ENCODE measurements around the gene RAD23A.

Gene RAD23A

DNA sequence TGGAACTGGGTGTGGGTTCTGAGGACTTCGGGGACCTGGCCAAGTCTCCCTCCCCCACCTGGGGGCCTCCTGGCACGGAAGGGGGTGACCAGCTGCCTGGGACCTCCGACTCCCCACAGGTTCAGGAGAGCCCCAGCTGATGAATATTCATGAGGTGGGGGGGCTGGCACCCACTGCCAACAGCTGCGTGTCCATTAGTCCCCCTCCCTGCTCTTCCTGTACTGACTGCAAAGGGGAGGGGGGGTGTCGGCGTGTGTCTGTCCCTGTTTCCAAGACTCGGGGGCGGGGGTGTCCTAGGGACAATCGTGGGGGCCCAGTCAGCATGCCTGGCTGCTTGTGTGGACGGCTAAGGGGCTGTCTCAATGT is 39.0 kb downstream of the RAD23A start:
- peak; percentile 5 for ATAC-seq

DNA sequence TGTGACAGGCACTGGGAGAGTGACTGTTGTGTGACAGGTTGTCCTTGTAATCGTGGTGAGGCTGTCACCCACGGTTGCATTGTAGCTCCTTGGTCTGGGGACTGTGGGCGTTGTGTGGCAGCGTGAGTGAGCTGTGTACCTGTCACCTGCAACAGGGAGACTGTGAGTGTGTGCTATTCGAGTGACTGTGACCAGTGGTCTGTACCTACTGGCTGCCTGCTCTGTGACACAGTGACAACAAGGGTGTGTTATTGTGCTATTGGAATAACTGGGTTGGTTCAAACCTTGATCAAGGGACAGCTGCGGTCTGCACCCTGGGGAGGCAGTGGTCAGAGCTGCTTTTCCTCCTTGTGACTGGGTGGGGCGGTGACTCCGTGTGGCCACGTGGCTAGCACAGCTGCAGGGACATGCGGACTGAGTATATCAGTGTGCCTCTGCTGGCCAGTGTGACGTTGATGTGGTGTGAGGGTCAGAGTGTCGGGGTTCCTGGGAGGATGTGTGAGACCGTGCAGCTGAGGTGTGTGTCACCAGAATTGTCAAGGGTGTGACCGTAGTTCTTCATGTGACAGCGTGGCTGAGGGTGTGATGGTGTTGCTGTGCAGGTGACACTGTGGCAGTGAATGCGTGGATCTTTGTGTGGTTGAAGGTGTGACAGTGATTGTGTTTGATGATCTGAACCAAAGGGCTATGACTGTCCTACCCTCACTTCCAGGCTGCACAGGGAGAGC is 39.6 kb downstream of the RAD23A start:
- DNase-seq (no peak), ATAC-seq (peak; percentile 28)

More for the DNA sequence above, 39.0 kb downstream of the RAD23A start:
- DNase-seq: no peak

DNA sequence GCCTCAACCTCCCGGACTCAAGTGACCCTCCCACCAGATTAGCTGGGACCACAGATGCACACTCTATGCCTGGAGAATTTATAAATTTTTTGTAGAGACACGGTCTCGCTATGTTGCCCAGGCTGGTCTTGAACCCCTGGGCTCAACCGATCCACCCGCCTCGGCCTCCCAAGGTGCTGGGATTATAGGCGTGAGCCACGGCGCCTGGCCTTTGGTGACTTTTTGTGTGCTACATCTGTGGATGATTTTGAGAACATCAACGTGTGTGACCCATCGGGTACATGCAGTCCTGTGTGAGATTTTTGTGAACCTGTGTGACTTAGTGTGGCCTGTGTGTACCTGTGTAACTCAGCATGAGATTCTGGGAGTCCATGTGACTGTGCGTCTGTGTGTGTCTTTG is 41.1 kb downstream of the RAD23A start:
- ATAC-seq (no peak), DNase-seq (no peak)

DNA sequence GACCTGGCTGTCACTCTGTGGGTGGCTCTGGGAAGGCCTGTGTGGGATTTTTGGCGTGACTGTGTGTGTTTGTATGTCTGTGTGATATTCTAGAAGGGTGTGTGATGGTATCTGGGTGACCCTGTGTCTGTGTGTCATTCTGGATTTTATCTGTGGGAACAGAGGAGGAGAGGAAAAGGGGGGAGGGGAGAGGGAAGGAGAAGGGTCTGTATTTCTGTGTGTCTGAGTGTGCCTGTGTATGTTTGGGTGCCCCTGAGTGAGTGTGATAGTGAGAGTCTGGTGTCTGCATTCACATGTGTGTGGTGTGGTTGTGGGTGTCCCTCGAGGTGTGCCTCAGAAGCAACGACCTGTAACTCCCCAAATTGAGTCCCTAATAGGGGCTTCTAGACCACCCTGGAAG is 41.5 kb downstream of the RAD23A start:
- no peak for ATAC-seq
- no peak for DNase-seq

DNA sequence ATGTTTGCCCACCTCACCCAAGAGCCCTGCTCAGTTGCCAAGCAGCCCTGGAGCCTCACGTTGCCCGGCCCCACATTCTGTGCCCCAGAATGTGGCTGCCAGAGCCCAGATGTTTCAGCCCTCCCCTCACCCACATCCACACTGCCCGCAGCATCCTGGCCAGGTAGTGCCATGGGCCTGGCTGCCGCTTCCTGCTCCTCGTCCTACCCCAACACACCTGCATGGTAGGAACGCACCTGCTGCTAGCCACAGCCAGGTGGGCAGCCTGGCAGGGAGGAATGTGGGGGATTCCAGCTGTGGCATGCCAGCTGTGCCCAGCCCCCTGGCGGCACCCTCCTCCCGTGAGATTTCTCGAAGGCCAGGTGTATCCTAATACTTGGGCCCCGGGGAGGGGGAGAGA is 42.1 kb downstream of the RAD23A start:
- no peak for ATAC-seq

DNA sequence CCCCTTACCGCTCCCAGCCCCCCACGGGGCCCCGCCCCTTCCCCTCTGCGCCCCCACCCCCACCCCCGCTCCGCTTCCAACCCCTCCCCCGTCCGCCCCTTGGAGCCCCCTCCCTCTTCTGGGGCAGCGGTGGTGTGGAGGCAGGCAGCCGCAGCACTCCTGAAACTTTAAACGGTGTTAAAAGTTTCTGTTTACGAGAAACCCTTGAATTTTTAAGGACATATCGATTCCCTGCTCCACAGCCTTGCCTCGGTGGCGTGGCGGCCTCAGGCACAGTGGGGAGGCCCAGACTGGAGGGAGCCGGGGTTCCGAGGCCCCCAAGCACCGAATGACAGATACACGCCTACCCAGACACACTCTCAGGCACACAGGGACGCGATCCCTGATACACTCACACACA is 44.8 kb downstream of the RAD23A start:
- DNase-seq: no peak

More for the DNA sequence above, 42.1 kb downstream of the RAD23A start:
- DNase-seq: no peak

DNA sequence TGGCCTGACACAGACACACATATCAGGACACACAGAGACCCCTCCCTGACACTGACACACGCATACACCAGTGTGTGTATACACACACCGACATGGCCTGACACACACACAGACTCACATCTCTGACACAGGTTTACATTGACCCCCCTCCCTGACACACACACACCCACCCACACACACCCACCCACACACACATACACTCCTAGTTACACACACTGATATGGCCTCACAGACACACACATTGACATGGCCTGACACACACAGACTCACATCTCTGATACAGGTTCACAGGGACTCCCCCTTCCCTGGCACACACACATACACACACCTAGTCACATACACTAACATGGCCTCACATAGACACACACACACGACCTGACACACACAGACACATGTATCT is 45.2 kb downstream of the RAD23A start:
- no peak for DNase-seq

More for the DNA sequence above, 44.8 kb downstream of the RAD23A start:
- no peak for ATAC-seq

DNA sequence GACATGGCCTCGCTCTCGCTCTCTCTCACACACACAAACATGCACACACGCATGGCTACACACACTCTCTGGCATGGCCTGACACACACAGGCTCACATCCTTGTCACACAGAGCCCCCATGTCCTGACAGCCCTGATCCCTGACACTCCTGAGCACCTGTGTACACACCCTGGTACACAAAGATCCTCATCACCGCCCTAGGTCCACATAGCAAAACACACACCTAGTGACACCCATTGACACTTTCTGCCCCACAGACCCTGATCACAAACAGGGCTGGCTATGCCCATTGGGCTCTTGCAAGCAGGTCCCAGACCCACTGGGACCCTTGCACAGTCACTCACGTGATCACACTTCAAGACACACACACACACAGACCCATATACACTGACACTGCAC is 45.6 kb downstream of the RAD23A start:
- ATAC-seq: no peak
- no peak for DNase-seq

More for the DNA sequence above, 45.2 kb downstream of the RAD23A start:
- no peak for ATAC-seq

DNA sequence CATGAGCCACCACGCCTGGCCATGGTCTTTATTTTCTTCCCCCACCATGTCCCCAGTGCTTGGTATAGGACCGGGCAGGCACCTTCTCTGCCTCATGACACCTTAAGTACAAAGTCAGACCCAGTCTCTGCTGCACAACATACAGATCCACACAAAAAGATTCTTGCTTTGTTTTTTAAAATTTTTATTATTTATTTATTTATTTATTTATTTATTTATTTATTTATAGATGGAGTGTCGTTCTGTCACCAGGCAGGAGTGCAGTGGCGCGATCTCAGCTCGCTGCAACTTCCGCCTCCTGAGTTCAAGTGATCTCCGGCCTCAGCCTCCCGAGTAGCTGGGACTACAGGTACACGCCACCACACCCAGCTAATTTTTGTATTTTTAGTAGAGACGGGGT is 47.1 kb downstream of the RAD23A start:
- DNase-seq: no peak
- no peak for ATAC-seq

DNA sequence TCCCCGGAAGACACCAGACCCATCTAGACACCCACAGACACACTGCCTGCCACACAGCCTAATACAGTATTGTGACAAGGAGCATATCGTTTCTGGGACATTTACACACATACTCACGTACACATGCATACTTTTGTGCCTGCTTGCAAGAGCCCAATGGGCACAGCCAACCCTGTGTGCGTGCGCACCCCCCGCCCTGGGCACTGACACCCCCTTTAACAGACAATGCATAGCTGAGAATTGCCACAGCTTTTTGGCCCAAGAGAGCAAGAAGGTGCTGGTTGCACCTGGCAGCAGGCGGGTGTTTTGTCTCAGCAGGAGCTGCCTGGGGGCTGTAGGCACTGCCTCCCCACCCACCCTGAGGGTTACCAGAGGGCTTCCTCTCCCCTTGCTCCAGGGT is 47.9 kb downstream of the RAD23A start:
- no peak for DNase-seq
- no peak for ATAC-seq

DNA sequence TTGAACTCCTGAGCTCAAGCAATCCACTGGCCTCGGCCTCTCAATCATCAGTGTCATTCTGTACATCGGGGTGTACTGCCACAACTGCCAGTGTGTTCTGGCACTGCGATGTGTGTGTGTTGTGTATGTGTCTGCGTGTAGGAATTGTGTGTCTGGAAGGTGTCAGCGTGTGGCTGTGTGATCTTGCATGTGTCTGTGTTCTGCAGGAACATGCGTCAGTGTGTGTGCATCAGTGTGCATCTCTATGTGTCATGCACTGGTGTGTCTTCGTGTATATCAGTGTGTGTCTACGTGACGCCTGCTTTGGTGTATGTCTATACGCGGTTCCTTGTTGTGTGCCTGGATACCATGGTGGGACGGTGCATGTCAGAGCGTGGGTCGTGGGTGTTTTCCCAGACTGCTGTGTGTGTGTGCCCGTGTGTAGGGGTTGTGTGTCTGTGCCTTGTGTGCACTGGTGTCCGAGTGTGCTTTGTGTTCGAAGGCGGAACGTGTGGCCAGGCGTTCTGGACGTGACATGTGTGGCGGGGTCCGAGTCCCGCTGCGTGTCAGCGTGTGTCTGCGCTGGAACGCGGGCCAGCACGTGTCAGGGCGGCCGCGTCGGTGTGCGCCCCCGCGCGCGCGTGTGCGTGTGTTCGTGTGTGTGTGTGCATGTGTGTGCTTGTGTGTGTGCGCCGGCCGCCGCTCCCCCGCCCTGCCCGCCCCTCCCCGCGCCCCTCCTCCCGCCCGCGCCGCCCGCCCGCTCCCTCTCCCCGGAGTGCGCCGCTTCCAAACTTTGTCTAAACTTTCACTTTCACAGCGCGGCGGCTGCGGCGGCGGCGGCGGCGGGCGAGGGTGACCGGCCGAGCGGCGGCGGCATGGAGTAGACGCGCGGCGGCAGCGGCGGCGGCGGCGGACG is 49.3 kb downstream of the RAD23A start, which contains the start of gene NFIX:
Gene NFIX, plus strand, starts transcription at position 775 of the 895 bp plus-strand sequence. CDS start 363 bp downstream, outside the sequence.
- peak; percentile 67 for DNase-seq
- ATAC-seq: no peak

DNA sequence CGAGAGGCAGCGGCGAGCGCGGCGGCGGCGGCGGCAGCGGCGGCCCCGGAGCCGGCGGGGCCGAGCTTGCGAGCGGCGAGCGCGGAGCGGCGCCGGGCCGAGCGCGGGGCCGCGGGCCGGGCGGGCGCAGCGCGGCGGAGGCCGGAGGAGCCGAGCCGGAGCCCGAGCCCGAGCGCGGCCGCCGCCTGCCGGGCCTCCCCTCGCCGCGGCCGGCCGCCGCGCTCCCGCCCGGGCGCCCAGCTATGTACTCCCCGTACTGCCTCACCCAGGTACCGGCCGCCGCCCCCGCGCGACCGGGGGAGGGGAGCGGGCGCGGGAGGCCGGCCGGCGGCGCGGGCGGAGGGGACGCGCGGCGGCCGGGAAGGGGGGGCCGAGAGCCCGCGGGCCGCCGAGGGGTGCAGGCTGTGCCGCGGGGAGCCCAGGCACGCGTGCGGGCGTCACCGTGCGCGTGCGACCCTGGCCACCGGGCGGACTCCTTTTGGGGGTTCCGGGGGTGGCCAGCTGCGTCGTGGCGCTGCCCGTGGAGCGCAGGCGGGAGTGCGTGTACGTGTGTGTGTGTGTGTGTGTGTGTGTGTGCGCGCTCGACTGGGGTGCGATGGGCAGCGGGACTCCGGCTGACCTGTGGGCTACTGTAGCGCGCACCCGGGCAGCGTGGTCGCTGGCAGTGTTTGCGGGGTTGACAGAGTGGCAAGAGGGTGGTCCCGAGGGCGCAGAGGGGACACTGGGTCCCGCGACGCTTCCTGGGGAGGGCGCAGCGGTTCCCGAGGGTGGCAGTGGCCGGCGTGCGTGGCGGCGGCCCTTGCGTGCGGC is 50.1 kb downstream of the RAD23A start:
- DNase-seq: no peak
- peak; percentile 20 for ATAC-seq

DNA sequence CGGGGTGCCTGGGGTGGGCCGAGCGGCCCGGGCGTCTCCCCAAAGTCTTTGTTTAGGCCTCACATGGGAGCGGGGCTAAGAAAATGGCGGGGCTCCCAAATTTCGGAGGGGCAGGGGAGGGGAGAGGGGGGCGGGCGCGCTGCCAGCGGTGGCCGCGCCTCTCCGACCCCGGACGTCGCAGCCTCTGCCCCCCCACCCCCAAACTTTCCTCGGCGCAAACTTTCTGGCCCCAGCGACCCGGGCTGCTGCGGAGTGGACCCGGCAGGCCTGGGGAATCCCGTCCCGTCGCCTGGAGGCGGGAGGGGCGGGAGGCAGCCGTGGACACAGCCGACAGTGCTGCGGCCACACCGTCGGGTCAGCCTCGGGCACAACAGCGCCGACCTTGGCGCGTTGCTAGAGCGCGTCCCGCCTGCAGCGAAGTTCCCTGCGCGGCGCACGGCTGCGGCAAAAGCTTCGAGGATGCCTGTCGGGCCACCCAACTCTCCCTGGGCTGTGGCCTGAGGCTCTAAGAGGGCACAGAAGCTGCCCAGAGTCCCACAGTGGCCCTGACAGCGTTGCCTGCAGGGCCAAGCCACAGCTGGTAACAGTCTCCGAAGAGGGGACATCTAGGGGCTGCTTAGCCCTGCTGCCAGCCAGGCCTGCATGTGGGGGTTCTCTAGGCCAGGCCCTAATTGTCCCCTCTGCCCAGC is 50.9 kb downstream of the RAD23A start:
- DNase-seq (no peak), ATAC-seq (peak; percentile 12)

DNA sequence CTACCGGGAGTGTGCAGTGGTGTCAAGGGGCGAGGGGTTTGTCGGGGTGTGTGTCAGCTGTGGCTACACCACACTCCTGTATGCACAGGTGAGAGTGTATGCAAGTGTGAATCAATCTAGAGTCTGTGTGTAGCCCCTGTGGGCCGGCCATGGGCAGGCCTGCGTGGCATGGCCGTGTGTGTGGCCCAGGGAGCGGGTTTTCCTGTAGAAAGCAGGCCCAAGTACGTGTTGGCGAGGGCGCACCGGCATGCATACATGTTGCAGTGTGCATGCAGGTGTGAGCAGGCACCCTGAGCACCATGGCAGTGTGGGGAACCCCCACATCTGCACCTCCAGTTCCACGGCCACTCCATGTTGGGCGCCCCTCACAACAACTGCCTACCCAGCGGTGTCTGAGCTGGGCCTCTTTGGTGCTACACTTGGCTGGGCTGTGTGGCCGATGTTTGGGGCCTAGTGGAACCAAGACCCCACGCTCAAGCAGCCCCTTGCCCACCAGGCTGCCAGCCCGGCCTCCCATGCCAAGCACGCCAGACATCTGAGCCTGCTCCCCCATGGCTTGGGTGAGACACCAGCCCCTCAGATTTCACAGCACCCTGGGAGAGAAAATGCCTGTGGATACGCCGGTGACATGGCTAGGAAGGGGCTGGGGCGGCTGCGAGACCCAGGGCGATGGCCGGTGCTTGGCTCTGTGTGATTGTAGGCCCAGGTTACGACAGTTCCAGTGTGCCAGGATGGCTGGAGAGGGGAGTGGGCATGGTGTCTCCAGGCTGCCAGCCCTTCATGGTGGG is 51.7 kb downstream of the RAD23A start:
- ATAC-seq (no peak), DNase-seq (no peak)

DNA sequence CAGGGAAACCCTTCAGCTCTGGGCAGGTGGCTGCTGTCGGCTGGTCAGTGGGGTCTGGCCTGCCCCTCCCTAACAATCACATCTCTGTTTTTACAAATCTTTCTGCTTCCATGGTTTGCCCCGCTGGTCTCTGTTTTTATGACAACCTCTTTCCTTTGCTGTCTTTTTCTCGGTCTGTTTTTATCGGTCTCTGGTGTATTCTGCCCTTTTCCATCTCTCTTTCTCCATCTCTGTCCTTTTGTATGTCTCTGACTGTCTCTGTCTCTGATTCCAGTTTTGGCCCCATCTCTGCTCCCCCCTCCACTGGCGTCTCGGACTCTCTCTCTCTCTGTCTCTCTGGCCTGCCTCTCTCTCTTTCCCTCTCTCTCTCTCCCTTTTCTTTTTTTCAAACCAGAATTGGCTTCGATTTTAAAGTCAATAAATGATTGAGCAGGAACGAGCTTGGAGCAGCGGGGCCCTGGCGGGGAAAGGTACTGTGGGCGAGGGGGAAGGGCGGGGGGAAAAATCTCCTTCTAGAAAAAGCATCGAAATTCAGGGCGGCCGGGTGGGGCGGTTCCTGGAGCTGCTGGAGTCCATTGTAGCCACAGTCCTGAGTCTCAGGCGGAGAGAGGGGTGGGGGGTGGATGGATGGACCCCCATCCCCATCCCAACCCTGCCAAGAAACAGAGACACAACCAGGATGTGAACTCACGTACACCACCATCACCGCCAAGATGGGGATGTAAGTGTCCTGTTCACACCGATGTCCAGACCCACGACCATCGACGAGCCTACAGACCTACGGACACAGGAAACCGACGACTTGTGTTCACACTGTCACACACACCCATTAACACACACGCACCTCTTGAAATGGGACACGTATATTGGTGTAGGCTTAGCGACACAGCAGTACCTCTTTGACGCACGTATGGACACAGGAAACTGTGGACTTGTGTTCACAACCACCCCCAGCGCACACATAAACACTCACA is 52.6 kb downstream of the RAD23A start:
- no peak for ATAC-seq
- no peak for DNase-seq

DNA sequence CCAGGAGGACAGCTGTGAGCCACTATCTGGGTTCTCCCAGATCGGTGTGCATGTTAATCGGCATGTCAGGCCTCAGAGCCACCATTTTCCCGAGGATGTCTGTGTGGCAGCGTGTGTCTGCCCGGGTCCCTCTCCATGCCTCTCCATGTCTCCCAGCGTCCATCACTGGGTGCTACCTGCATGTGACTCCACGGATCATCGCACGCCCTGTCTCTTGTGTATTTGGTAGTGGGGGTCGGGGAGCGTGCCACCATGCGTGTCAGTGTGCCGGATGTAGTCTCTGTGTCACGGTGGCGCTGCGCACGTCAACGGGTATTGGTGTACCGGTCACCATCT is 55.5 kb downstream of the RAD23A start:
- DNase-seq (no peak), ATAC-seq (no peak)

DNA sequence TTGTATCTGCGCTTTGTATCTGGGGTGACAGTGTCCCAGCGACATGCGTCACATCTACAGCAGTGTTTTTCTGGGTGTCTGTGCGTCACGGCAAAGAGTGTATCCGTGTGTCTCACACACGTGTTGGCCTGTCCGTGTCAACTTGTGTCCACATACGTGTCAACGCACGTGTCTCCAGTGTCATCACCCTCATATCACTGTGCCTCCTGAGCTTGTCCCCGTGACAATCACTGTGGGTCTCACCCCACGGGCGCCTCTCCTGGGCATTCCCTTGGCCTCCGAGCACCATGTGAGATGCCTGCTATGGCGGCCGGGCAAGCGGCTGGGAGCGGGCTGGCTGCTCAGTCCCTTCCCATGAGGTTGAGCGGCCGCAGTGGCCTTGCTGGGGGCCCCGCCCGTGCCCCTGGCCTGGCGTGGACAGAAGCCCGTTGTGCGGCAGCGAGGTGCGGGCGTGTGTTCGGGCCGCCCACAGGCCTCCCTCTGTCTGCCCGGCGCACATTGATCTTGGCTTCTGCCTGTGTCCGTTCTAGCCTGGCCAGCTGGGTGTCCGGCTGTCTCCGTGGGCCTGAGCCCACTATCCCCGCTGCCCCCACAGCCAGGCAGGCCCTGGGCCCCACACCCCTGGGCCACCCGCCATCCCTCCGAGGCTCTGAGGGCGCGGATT is 56.0 kb downstream of the RAD23A start:
- ATAC-seq: no peak
- no peak for DNase-seq

DNA sequence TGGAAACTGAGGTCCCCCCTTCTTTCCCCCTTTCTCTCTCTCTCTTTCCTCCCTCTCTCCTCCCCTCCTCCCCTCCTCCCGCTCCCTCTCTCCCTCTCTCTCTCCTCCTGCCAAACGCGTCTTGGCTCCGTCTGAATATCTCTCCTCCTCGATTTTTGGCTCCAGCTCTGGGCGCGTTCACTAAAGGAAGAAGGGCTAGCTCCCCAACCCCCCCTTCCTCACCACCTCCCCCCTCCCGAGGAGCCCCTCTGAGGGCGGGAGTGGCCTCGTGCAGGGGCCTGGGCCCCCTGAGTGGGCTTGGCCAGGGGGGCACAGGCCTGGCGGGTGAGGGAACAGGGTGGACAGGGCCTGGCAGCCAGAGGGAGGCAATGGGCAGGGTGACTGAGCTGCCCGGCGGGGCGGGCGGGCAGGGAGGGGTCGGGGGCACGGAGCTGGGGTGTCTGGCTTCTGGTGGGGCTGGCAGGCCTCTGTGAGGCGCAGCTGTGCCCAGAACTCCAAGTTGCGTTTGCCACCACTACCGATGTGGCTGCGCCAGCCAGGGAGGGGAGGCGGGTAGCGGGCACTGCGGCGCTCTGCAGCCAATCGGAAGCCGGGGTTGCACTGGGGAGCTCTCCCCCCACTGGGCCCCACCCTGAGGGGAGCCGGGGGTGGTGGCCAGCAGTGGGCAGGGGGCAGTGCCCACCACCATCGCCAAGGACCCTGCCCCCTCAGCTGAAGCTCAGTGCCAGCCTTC is 56.7 kb downstream of the RAD23A start:
- ATAC-seq (no peak), DNase-seq (no peak)

DNA sequence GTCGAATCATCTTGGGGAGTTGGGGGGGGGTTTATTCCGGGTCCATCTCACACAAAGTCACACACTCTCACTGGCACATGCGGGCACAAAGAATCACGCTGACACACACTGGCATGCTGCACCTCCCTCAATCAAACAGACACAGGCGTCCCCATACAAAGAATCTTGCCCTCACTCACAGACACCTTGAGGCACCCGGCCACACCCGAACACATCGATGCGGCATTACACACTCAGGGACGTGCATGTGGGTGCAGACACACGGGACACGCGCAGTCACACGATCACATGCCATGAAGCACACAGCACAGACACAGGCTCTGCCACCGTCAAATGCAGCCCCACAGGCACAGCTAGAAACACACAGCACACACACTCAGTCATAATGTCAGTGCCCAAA is 57.4 kb downstream of the RAD23A start:
- ATAC-seq: no peak
- no peak for DNase-seq

All from stimulated activated naive CD8-positive, alpha-beta T cell treated with anti-CD3 and anti-CD28 coated beads, Interleukin-15, Interleukin-2, amounts not matched to agents 100 U/mL and 50 U/mL, for 24 hours (primary cell).